ENCODE data around the gene ZBTB46.

The ZBTB46 gene

GRCh38 chr20:63703976-63704748, 126.9 kb downstream of the ZBTB46 start:
- no peak for DNase-seq (ENCODE audit: low read depth)

DNA sequence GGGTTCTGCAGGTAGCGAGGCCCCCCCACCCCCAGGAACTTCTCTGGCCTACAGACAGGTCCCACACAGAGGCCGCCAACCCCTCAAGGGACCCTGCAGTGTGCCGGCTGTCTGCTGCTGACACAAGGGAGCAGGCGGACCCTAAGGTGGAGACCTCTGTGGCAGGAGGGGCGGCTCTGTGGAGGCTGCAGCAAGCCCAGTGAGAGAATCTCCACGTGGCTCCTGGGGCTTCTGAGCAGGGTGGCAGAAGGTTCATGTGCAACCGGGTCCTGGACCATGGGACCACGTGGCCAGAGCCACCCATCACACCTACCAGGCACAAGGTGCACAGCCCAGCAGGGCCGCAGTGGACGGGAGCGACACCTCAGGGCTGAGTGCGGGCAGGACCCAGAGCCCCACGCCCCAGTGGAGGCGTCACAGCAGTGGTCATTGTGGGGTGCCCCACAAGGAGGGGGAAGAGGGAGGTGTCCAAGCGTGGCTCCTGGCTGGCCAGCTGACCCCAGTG, 127.5 kb downstream of the ZBTB46 start:
- DNase-seq (ENCODE audit: low read depth) = no peak

- no peak for DNase-seq (ENCODE audit: low read depth)
These were observed 128.2 kb downstream of the ZBTB46 start for GRCh38 chr20:63702751-63703470.

- no peak for DNase-seq (ENCODE audit: low read depth)
These were observed 128.9 kb downstream of the ZBTB46 start for GRCh38 chr20:63702036-63702665.

GRCh38 chr20:63701329-63702035, 129.6 kb downstream of the ZBTB46 start:
- DNase-seq (ENCODE audit: low read depth) = no peak

- no peak for DNase-seq (ENCODE audit: low read depth)
These were observed 130.1 kb downstream of the ZBTB46 start for GRCh38 chr20:63701051-63701328.

DNA sequence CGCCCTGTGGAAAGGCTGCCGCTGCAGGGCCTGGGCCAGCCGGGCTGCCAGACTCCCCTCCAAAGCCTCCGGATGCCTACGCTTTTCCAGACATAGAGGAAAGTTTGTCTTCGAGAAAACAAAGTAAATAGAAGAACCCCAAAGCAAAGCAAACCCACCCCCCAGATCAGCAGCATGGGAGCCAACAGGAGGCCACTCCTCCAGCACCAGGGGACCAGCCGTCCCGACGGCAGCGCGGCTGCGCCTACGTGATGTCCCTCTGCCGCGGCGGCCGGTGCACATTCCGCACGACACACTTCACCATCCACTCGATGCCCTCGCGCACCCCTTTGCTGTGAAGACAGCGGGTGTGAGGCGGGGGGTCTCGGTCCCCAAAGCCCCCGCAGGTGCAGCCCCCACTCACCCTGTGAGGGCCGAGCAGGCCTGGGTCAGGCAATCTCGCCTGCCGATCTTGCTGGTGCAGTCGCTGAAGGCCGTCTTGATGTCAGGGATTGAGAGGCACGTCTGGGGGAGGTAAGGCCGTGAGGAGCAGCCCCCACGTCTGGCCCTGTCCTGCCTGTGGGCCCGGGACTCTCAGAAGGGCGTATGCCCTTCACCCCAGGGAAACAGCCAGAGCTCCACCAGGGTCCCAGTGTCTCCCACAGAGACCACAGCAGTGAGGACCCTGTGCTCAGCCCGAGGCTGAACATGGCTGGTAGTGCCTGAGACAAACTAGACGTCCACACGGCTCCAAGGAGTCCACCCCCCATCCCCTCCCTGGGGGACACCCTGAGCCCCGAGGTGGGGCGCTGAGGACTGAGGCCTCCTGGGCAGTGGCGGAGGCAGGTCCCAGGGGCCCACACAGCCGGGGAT, 130.6 kb downstream of the ZBTB46 start:
- DNase-seq (ENCODE audit: low read depth) = no peak

- no peak for DNase-seq (ENCODE audit: low read depth)
These were observed 131.4 kb downstream of the ZBTB46 start for GRCh38 chr20:63699466-63700198.

DNA sequence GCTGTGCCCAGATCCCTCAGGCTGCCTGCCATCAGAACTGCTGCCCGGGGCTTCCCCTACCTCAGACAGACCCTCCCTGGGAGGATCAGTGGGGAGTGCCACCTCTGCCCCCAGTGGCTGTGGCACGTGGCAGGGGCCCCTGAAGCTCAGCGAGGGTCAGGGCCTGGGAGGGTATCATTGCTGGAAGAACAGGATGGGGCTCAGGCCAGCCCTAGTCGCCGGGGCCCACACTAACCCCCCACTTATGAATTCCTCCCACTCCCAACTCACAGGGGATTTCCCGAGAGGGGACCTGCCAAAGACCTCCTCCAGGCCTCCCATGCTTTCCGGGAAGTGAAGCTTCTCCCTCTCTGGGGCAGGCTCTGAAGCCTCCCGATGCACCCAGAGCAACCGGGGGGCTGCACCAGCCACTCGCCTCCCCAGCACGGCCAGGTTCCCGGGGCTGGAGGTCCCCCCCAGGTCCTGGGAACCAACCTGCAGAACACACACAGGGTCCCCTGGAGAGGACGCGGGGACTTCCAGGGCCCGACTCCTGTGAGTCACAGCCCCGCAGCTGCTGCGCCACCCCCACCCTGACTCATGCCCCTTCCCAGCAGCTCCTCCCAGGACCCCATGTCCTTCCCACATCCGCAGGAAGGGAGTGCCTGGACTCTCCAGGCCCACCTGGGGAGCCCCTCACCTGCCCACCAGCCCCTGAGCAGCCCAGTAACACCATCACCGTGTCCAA, 132.2 kb downstream of the ZBTB46 start:
- peak; percentile 71 for DNase-seq (ENCODE audit: low read depth)

- DNase-seq (ENCODE audit: low read depth) = no peak
These were observed 133.1 kb downstream of the ZBTB46 start for GRCh38 chr20:63697868-63698545.

GRCh38 chr20:63697357-63697867, 133.7 kb downstream of the ZBTB46 start:
- no peak for DNase-seq (ENCODE audit: low read depth)

DNA sequence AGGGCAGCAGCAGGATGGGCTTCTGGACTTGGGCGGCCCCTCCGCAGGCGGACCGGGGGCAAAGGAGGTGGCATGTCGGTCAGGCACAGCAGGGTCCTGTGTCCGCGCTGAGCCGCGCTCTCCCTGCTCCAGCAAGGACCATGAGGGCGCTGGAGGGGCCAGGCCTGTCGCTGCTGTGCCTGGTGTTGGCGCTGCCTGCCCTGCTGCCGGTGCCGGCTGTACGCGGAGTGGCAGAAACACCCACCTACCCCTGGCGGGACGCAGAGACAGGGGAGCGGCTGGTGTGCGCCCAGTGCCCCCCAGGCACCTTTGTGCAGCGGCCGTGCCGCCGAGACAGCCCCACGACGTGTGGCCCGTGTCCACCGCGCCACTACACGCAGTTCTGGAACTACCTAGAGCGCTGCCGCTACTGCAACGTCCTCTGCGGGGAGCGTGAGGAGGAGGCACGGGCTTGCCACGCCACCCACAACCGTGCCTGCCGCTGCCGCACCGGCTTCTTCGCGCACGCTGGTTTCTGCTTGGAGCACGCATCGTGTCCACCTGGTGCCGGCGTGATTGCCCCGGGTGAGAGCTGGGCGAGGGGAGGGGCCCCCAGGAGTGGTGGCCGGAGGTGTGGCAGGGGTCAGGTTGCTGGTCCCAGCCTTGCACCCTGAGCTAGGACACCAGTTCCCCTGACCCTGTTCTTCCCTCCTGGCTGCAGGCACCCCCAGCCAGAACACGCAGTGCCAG, 134.3 kb downstream of the ZBTB46 start, which contains the start of gene TNFRSF6B:
TNFRSF6B (plus strand) TSS at position 25 of the 729 bp plus-strand sequence; CDS start at position 141, 116 bp downstream.
- no peak for DNase-seq (ENCODE audit: low read depth)

- DNase-seq (ENCODE audit: low read depth) = no peak
These were observed 134.8 kb downstream of the ZBTB46 start for GRCh38 chr20:63696306-63696627.

GRCh38 chr20:63695424-63696305, 135.4 kb downstream of the ZBTB46 start:
- no peak for DNase-seq (ENCODE audit: low read depth)

GRCh38 chr20:63694584-63695423, 136.3 kb downstream of the ZBTB46 start:
- DNase-seq (ENCODE audit: low read depth) = no peak

DNA sequence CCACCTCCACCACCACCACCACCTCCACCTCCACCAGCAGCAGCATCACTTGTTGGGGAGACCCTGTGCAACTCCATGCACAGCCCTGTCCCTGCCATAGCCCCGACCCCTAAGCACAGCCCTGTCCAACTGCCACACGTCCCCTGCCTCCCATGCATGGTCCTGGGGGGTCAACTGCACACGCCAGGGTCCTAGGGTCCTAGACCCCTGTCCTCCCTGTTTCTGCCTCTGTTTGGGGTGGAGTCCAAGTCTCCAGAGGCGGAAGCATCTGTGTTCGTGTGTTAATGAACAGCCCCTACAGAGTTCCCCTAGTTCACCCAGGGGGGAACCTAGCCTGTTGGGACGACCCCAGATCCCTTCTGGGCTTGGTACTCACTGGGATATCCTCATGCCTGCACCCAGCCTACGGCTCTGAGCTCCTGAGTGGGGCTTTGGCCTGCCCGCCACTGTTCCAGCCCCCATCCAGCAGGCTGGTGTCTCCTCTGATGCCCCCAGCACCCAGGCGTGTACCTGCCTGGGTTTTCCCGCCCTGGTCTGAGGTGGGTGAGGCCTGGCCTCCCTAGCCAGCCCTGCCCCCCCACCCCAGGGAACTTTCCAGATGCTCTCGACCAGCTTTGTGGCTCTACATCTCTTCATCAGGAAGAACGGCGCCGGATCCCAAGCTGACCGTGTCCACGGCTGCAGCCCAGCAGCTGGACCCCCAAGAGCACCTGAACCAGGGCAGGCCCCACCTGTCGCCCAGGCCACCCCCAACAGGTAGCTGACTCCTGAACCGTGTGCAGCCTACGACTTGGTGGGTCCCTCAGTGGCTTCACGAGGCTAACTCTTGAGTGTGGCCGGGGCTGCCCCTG, 137.1 kb downstream of the ZBTB46 start:
- DNase-seq (ENCODE audit: low read depth) = no peak

Data from fibroblast of the conjunctiva (primary cell).